ENCODE results near the gene HLA-G. TPM values are rescaled to one million over a fixed set of nuclear protein-coding genes. Genes with fewer than 3 reads are reported as not detected.

Gene HLA-G
- total RNA-seq, 1 donor from 2014 or later: not detected

DNA sequence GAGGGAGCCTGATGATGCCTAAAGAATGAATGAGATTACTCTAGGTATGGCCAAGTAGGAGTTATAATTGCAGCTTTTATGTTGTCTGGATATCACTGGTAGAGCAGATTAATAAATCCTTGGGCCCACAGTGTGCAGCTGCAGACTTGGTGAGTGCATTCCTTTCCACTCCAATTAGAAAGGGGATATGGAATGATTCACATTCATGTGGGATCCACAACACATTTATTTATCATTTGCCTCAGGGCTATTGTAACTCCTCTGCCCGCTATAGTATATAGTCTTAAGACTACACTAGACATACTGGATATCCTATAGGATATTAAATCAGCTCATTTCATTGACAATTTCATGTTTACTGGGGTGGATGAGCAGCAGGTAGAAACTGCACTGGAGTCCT is 11.6 kb upstream of the HLA-G start:
- no peaks in the 10 kb centered on the region for H3K9me3 Mint-ChIP-seq
- H3K9ac ChIP-seq: no peak overlapping the region
- DNase-seq (ENCODE audit: low spot score): no peak
- H3K27ac Mint-ChIP-seq: no peak overlapping the region
- H3K4me3 ChIP-seq: no peak overlapping the region
- TF ChIP-seq EZH2phosphoT487 (IDR thresholded peaks at IDR 0.05) (no peak), EZH2 (IDR thresholded peaks at IDR 0.05) (no peak)
- TF ChIP-seq, protein P1, sequence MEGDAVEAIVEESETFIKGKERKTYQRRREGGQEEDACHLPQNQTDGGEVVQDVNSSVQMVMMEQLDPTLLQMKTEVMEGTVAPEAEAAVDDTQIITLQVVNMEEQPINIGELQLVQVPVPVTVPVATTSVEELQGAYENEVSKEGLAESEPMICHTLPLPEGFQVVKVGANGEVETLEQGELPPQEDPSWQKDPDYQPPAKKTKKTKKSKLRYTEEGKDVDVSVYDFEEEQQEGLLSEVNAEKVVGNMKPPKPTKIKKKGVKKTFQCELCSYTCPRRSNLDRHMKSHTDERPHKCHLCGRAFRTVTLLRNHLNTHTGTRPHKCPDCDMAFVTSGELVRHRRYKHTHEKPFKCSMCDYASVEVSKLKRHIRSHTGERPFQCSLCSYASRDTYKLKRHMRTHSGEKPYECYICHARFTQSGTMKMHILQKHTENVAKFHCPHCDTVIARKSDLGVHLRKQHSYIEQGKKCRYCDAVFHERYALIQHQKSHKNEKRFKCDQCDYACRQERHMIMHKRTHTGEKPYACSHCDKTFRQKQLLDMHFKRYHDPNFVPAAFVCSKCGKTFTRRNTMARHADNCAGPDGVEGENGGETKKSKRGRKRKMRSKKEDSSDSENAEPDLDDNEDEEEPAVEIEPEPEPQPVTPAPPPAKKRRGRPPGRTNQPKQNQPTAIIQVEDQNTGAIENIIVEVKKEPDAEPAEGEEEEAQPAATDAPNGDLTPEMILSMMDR (IDR thresholded peaks at IDR 0.05): no peak
- no peaks in the 10 kb centered on the region for H3K4me1 Mint-ChIP-seq
- H3K36me3 Mint-ChIP-seq: no peaks in the 10 kb centered on the region
- H3F3A ChIP-seq (ENCODE audit: low read depth): no peaks in the 10 kb centered on the region
- no peak overlapping the region for H3K4me2 ChIP-seq
- no peak overlapping the region for H3K27ac ChIP-seq
- H3K4me1 ChIP-seq: no peaks in the 10 kb centered on the region
- no peaks in the 10 kb centered on the region for H3K27me3 ChIP-seq
- no peaks in the 10 kb centered on the region for H3K27me3 Mint-ChIP-seq (ENCODE audit: insufficient read depth, low read depth)
- H3K79me2 ChIP-seq (ENCODE audit: low read depth): no peaks in the 10 kb centered on the region
- H3K9me3 ChIP-seq (ENCODE audit: low read depth): no peaks in the 10 kb centered on the region
- H3K36me3 ChIP-seq: no peaks in the 10 kb centered on the region
- no peaks in the 10 kb centered on the region for H4K20me1 ChIP-seq (ENCODE audit: low read depth)
- H3K4me3 Mint-ChIP-seq: no peak overlapping the region
- no peak overlapping the region for H2AFZ ChIP-seq (replicated peaks)

DNA sequence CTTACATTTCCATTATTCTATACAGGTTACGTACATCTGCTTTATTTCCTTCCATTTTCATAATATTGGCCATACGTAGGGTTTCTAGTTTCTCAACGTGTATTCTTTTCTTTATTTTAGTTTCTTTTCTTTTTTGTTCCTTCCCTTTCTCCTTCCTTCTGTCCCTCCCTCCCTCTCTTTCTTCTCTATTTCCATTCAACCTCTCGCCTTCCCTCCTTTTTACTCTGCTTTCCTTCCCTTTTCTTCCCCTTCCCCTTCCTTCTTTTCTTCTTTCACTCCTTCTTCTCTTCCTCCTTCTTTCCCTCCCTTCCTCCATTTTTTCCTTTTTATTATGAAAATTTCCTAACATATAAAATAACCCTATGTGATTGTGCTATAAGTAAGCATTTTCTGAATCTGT is 8.7 kb upstream of the HLA-G start:
- Mint-ChIP-seq H3K36me3 (no peaks in the 10 kb centered on the region), H3K4me3 (no peak overlapping the region), H3K27me3 (ENCODE audit: insufficient read depth, low read depth) (peaks cover 3% of the 10 kb centered on the region), H3K9me3 (no peaks in the 10 kb centered on the region), H3K27ac (no peak overlapping the region), H3K4me1 (no peaks in the 10 kb centered on the region)
- Histone ChIP-seq H3K4me3 (no peak overlapping the region), H3K9ac (no peak overlapping the region), H3K27ac (no peak overlapping the region), H3K27me3 (peaks cover 9% of the 10 kb centered on the region), H3K79me2 (ENCODE audit: low read depth) (no peaks in the 10 kb centered on the region), H4K20me1 (ENCODE audit: low read depth) (no peaks in the 10 kb centered on the region), H3K4me1 (no peaks in the 10 kb centered on the region), H3K4me2 (no peak overlapping the region), H3F3A (ENCODE audit: low read depth) (no peaks in the 10 kb centered on the region), H2AFZ (replicated peaks) (no peak overlapping the region), H3K9me3 (ENCODE audit: low read depth) (no peaks in the 10 kb centered on the region), H3K36me3 (no peaks in the 10 kb centered on the region)
- DNase-seq (ENCODE audit: low spot score): no peak
- TF ChIP-seq, protein P1 (IDR thresholded peaks at IDR 0.05): no peak
- TF ChIP-seq EZH2phosphoT487 (IDR thresholded peaks at IDR 0.05) (no peak), EZH2 (IDR thresholded peaks at IDR 0.05) (no peak)

DNA sequence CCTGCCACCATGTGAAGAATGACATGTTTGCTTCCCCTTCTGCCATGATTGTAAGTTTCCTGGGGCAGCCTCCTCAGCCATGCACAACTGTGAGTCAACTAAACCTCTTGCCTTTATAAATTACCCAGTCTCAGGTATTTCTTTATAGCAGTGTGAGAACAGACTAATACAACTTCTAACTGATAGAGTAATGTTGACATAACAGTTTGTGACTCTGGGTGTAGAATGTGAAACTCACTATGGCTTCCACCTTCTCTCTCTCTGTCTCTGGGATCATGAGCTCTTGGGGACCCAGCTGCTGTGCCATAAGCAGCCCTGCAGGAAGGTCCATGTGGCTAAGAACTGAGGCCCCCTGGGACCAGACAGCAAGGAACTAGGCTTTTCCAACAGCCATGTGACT is 3.5 kb upstream of the HLA-G start:
- Histone ChIP-seq H3K36me3 (no peaks in the 10 kb centered on the region), H2AFZ (replicated peaks) (no peak overlapping the region), H3K4me1 (no peaks in the 10 kb centered on the region), H3K4me3 (no peak overlapping the region), H3K4me2 (no peak overlapping the region), H3K9ac (no peak overlapping the region), H3F3A (ENCODE audit: low read depth) (no peaks in the 10 kb centered on the region), H3K9me3 (ENCODE audit: low read depth) (no peaks in the 10 kb centered on the region), H3K79me2 (ENCODE audit: low read depth) (no peaks in the 10 kb centered on the region), H4K20me1 (ENCODE audit: low read depth) (no peaks in the 10 kb centered on the region), H3K27ac (no peak overlapping the region), H3K27me3 (peaks cover 59% of the 10 kb centered on the region)
- H3K4me3 Mint-ChIP-seq: no peak overlapping the region
- TF ChIP-seq EZH2phosphoT487 (IDR thresholded peaks at IDR 0.05) (no peak), EZH2 (IDR thresholded peaks at IDR 0.05) (no peak)
- TF ChIP-seq, protein P1 (IDR thresholded peaks at IDR 0.05): no peak
- H3K36me3 Mint-ChIP-seq: no peaks in the 10 kb centered on the region
- H3K27ac Mint-ChIP-seq: no peak overlapping the region
- peaks cover 3% of the 10 kb centered on the region for H3K4me1 Mint-ChIP-seq
- H3K9me3 Mint-ChIP-seq: peaks cover 5% of the 10 kb centered on the region
- peaks cover 43% of the 10 kb centered on the region for H3K27me3 Mint-ChIP-seq (ENCODE audit: insufficient read depth, low read depth)
- DNase-seq (ENCODE audit: low spot score): no peak

All from neural progenitor cell (in vitro differentiated cells).